Activated CD8-positive, alpha-beta memory T cell treated with anti-CD3 and anti-CD28 coated beads, Interleukin-2, amount 50 U/mL, for 24 hours (primary cell): ENCODE measurements around the gene ZFPM1.
"Not testable (repeated sequence)": the region's sequence is repeated elsewhere in the genome, so short reads cannot be mapped to it uniquely, and the experiment has no call there.

Experiments used
- DNase-seq: peaks from one replicate; pipeline ENCODE4 v3.0.0-alpha.2; 2020; ENCODE audit errors: extremely low read depth

The ZFPM1 gene

GRCh38 chr16:88464447-88465318, 11.6 kb downstream of the ZFPM1 start:
- no peak for DNase-seq

GRCh38 chr16:88465387-88465983, 12.4 kb downstream of the ZFPM1 start:
- no peak for DNase-seq

GRCh38 chr16:88466175-88466862, 13.2 kb downstream of the ZFPM1 start:
- DNase-seq: no peak

GRCh38 chr16:88466949-88467348, 13.9 kb downstream of the ZFPM1 start:
- no peak for DNase-seq

GRCh38 chr16:88467541-88467944, 14.5 kb downstream of the ZFPM1 start:
- no peak for DNase-seq

GRCh38 chr16:88468275-88469129, 15.4 kb downstream of the ZFPM1 start:
- no peak for DNase-seq

- no peak for DNase-seq
These were observed 16.7 kb downstream of the ZFPM1 start for GRCh38 chr16:88469615-88470395.

- DNase-seq: not testable (repeated sequence)
These were observed 17.3 kb downstream of the ZFPM1 start for GRCh38 chr16:88470396-88470680.

- DNase-seq: not testable (repeated sequence)
These were observed 17.6 kb downstream of the ZFPM1 start for GRCh38 chr16:88470696-88471095.

- no peak for DNase-seq
These were observed 18.0 kb downstream of the ZFPM1 start for GRCh38 chr16:88471115-88471514.

- no peak for DNase-seq
These were observed 18.5 kb downstream of the ZFPM1 start for GRCh38 chr16:88471575-88471974.

GRCh38 chr16:88472069-88472468, 19.0 kb downstream of the ZFPM1 start:
- no peak for DNase-seq

- DNase-seq: no peak
These were observed 19.6 kb downstream of the ZFPM1 start for GRCh38 chr16:88472637-88473205.

GRCh38 chr16:88473666-88474534, 20.8 kb downstream of the ZFPM1 start:
- DNase-seq: no peak

GRCh38 chr16:88475037-88475436, 22.0 kb downstream of the ZFPM1 start:
- no peak for DNase-seq

- DNase-seq: no peak
These were observed 23.1 kb downstream of the ZFPM1 start for GRCh38 chr16:88476203-88476602.

GRCh38 chr16:88476817-88477397, 23.8 kb downstream of the ZFPM1 start:
- no peak for DNase-seq

- no peak for DNase-seq
These were observed 24.8 kb downstream of the ZFPM1 start for GRCh38 chr16:88477631-88478519.
